ENCODE data around the gene RAP1GAP2.
"Not testable (repeated sequence)": the region's sequence is repeated elsewhere in the genome, so short reads cannot be mapped to it uniquely, and the experiment has no call there.

The RAP1GAP2 gene

DNA sequence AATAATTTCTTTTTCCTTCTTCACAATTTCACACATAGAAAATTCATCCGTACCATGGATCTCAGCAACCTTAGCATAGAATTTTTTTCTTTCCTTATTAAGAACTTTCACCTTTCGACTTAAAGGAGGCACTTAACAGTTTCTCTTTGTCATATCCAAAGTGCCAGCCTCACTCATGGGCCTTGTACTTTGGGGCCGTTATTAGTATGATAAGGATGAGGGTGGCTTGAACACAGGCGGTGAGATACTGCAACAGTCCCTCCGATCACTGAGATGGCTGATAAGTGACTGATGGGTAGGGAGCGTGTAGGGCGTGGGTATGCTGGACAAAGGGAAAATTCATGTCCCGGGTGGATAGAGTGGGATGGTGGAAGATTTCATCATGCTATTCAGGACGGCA is 181.9 kb downstream of the RAP1GAP2 start:
- no peak for DNase-seq

DNA sequence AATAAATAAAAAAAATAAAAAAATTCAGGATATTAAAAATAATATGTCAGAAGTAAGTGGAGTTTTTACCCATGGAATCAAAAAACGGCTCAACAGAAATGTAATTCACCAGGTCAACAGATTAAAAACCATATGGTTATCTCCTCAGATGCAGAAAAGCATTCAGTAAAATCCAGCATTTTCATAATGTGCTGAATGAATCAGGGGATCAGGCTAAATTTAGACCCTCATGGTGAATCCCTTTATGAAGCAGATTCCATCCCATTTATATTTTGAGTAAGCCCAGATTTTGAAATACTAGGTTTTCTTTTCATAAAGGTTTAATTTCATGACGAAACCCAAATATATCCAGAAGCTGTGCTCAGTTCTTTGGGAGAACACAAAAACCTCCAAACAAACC is 182.8 kb downstream of the RAP1GAP2 start:
- DNase-seq = no peak

DNA sequence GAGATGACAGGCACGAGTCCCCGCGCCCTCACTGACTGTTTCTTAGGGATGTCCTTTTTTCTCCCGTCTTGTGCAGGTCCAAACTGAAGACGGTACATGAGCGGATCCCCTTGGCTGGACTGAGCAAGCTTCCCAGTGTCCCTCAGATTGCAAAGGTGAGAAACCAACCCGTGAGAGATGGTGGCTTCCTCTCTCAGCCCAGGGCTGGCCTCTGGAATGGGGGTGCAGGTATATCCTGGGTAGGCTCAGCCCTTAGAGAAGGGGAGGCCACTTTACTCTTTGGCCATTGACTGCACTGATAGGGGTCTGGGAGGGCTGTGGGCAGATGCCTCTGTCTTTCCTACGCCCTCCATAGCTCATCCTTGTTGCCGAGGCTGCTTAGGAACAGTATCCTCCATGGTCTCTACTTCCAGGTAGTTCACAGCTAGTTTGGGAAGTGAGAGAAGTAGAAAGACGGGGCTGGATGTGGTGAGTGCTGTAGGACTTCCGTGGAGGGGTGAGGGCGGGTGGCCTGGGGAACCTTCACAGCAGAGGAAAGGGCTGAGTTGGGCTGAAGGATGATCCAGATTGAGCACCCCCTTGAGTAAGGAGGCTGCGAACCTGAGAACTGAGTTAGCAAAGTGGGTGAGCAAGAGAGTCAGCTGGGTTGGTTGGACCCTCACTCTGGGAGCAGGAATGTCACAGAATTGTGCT is 184.1 kb downstream of the RAP1GAP2 start:
- no peak for DNase-seq

DNA sequence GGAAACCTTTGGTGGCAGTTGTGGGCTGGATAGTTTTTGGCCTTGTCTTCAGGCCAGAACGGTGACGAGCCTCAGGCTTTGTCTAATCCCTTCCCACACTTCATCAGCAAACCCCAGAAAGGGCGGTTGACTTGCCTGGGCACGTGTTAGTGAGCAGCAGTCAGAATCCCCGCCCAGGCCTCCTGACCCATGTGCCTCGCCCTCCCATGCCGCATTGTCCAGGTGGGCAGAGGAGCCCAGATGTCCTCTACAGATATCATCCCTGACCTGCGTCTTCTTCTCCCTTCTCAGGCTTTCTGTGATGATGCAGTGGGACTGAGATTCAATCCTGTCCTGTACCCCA is 184.6 kb downstream of the RAP1GAP2 start:
- DNase-seq = no peak

DNA sequence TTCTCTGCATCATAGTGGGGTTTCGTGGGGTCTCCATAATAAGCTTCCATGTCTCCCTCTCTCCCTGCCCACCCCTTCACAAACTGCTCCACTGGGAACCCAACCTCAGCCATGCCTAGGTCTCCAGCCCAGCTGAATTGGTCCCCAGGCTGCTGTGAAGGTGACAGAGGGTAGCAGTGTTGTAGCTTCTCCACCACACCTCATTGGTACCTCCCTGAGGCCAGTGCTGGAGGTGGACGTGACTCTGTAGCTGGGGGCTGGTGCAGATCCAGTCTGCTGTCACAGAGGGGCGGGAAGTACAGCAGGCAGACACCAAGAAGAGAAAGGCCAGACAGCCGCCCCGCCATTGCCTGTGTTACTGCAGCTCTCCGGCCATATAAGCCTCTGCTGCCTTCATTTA is 185.1 kb downstream of the RAP1GAP2 start:
- no peak for DNase-seq

DNA sequence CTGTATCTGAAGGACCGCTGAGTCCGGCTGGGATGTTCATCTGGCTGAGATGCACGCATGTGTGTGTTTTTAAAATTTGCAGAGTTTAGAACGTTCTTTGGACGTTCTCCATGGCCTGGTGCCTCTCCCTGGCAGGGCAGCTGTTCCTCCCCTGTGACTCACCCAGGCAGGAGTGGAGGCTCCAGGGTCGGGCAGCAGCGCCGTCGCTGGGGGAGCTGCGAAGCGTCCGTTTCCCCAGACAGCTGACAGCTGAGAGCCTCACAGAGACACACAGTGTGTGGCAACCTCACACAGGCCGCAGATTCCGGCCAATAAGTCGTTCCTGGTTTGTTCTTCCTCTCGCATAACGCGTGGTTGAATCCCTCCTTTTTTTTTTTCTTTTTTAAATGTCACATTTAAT is 186.6 kb downstream of the RAP1GAP2 start:
- DNase-seq = no peak

DNA sequence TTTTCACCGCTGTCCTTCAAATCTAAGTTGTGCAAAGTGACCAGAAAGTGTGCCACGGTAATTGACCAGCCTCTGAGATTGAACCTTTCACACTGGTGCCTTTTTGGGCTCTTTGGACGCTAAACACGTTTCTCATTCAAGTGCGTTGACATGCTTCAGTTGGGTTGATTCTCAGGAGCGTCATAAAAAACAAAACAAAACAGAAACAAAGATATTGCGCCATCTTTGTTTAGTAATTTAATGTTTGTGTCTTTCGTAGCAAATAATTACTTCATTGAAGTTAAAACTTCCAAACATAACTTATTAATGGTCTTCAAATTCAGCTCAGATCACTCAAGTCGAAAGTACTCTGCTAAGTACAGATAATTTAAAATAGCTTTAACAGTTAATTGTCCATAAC is 187.0 kb downstream of the RAP1GAP2 start:
- no peak for DNase-seq

DNA sequence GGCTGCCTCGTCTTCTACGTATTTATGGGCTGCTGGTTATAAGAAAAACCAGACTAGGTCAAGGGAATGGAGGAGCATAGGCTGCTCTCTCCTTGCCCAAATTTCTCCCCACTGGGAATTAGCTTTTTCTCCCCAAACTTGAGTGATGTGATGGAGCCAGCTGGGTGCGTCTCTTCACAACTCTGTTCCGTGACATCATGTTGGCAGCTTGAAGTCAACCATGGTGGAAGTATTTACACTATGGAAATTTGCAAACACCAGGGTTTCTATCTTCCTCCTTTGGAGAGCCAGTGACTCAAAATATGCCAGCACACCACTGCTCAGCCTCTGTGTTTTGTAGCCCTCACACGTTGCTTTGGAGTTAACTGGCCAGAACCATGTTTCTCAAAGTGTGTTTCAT is 189.1 kb downstream of the RAP1GAP2 start:
- no peak for DNase-seq

DNA sequence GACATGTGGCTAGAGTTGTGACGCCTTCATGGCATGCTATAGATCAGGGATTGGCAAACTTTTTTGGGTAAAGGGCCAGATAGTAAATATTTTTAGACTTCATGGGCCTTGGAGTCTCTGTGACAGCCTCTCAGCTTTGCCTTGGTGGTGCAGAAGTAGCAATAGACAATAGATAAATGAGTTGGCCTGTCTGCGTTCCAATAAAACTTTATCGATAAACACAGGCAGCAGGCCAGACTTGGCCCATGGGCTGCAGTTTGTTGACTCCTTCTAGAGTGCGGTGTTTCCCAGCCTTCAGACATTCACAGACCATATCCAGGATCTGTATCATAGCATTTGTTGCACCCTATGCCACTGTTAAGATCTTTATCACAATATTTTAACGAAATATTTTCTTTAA is 190.7 kb downstream of the RAP1GAP2 start:
- no peak for DNase-seq

DNA sequence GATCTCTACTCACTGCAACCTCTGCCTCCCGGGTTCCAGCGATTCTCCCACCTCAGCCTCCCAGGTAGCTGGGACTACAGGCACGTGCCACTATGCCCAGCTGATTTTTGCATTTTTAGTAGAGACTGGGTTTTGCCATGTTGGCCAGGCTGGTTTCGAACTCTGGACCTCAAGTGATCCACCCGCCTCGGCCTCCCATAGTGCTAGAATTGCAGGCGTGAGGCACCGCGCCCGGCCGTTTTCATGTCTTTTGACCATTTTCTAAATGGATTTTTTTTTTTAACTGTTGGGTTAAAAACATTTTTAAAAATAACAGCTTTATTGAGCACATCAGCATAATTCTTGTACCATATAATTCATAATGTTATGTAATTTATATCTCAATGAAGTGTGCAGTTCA is 193.2 kb downstream of the RAP1GAP2 start:
- not testable (repeated sequence) for DNase-seq

DNA sequence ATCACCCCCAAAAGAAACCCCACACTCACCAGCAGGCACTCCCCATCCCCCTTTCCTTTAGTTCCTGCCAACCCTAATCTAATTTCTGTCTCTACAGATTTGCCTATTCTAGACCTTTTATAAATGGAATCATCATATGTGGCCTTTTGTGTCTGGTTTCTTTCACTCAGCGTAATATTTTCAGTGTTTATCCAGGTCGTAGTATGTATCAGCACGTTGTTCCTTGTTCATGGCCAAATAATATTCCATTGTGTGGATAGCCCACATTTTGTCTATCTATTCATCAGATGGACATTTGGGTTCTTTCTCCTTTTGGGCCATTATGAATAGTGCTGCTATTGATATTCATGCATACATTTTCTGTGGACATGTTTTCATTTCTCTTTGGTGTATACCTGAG is 193.6 kb downstream of the RAP1GAP2 start:
- no peak for DNase-seq

DNA sequence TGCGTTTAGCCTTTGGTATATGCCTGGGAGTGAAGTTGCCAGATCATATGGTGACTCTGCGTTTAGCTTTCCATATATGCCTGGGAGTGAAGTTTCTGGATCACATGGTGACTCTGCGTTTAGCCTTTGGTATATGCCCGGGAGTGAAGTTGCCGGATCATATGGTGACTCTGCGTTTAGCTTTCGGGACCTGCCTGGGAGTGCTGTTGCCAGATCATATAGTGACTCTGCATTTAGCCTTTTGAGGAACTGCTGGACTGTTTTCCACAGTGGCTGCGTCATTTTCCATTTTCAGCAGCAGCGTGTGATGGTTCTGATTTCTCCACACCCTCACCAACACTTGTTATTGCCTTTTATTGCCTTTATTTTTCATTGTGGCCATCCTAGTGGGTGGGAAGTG is 194.2 kb downstream of the RAP1GAP2 start:
- DNase-seq = no peak

DNA sequence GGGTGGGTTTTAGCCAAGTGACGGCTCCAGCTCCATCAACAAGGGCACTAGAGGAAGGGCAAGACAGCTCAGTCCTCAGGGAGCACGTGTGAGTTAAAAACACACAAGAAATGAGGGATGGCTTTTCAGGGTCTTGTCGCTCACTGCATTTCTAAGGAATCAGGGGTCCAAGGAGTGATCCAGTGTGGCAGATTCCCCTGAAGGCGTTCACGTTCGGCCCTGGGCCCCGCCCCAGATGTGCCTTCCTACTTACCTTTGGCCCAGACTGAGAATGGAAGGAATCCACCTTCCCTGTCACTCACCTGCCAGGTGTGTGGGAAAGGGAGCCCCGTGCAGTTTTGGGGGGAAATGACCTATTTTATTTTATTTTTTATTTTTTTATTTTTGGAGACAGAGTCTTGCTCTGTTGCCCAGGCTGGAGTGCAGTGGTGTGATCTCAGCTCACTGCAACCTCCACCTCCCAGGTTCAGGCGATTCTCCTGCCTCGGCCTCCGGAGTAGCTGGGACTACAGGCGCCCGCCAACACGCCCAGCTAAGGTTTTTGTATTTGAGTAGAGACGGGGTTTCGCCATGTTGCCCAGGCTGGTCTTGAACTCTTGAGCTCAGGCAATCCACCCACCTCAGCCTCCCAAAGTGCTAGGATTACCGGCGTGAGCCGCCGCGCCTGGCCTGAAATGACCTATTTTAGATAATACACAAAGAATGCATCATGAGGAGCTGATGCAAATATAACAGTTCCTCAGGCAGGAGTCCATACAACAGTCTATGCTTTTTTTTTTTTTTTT is 195.3 kb downstream of the RAP1GAP2 start:
- not testable (repeated sequence) for DNase-seq

DNA sequence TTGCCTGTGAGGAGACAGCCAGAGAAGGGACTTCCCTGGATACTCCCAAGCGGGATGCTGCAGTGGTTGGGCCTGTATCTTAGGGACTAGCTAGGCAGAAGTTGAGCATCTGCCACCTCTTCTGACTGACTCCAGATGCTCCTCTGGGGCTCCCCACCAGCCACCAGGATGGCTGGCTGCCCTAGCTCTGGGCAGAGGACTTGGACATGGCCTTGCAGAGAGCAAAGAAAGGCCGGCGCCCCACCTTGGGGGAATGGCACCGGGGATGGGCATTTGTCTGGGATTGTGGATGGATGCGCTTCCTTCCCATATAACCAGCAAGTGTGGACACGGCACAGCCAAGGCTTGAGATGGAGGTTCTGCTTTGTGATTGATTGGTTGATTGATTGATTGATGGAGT is 198.2 kb downstream of the RAP1GAP2 start:
- DNase-seq = no peak

DNA sequence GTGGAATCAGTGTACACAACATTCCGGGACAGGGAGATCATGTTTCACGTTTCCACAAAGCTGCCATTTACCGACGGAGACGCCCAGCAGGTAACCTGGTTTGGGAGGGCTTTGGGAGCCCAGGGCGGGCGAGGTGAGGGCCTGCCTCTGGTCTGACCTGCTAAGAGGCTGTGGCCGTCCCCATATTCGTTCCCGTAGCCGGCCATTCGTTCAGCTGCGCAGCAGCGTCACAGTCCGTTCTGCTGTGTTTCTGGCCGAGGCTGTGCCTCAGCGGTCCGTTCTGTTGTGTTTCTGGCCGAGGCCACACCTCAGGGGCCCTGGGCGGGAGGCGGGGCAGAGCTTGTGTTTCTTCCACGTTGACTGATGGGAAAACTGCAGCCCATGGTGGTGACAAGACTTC is 199.1 kb downstream of the RAP1GAP2 start:
- DNase-seq = no peak

DNA sequence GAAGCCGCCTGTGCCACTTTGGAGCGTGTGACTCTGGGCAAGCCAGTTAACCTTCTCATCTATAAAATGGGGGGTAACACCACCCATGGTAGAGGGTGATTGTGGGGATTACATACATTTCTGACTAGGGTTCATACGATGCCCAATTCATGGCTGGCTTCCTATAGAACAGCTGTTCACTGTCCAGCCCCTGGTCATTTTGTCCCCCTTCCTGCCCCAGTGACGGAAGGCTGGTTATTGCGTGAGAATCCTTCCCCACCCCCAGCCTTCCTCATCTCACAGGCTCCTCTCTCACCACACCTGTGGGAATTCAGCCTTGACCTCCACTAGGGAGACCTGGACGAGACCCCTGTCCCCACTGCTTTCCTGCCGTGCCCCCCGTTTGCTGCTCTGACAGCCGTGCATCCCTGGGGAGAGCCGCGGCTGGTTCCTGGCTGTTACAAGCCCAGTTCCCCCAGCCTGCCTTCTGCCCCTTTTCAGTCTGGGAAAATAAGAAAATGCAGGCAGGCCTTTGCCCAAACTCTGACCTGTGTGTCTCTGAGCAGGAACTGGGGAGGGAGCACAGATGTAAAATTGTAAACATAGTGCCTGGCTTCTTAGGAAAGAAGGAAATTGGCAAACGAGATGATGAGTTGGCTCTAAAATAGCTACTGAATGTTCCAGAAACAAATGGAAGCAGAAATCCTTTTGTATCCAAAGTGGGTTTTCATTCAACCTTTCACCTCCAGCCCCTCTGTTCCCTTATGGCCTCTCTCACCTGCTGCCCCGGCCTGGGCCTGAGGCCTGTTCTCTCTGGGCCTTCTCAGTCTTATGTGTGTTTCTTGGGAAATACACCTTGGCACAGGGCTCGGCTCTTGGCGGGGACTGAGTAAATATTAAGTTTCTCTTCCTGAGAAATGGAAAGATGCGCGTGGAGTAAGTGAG is 199.9 kb downstream of the RAP1GAP2 start:
- no peak for DNase-seq

DNA sequence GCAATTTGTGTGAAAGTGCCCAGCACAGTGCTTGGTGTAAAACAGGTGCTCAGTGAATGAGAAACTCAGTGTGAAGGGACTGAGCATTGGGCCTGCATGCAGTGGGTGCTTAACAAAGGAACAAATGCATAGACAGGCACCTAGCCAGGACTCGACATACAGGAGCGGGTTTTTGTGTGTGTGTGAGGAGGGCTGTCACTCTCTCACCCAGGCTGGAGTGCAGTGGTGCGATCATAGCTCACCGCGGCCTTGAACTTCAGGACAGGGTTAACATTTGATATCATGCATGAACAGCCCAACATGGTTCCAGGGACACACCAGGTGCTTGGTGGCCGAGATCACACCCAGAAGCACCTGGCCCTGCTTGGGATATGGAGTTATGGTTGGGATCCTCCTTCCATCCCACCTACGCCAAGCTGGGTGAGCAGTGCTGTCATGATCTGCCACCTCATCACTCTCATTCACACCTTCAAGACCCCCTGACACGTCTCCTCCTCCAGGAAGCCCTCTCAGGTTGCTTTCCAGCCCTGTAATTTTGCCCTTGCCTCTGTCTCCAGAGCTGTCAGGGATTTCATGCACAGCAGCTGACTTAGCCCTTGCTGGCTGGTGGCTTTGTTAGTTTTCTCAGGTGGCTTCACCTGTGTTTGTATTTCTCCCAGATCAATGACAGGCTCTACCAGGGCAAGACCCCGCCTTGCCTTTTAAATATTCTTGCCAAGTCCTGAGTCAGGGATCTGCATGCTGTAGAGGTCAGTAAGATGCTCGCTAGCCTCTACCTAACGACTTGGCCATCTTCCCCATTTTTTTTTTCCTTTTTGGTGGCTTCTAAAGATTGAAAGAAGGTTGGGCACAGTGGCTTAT is 200.8 kb downstream of the RAP1GAP2 start:
- DNase-seq = no peak

DNA sequence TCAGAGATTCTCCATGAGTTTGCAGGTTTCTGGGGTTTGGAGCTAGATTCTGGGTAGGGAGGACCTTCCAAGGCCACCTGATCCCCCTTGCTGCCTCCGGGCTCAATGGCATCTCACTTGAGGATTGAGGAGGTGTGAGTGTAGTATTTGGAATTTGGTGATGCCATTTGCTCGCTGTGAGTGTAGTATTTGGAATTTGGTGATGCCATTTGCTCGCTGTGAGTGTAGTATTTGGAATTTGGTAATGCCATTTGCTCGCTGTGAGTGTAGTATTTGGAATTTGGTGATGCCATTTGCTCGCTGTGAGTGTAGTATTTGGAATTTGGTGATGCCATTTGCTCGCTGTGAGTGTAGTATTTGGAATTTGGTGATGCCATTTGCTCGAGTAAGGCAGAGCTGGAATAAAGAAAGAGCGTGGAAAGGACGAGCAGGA is 202.2 kb downstream of the RAP1GAP2 start:
- not testable (repeated sequence) for DNase-seq

DNA sequence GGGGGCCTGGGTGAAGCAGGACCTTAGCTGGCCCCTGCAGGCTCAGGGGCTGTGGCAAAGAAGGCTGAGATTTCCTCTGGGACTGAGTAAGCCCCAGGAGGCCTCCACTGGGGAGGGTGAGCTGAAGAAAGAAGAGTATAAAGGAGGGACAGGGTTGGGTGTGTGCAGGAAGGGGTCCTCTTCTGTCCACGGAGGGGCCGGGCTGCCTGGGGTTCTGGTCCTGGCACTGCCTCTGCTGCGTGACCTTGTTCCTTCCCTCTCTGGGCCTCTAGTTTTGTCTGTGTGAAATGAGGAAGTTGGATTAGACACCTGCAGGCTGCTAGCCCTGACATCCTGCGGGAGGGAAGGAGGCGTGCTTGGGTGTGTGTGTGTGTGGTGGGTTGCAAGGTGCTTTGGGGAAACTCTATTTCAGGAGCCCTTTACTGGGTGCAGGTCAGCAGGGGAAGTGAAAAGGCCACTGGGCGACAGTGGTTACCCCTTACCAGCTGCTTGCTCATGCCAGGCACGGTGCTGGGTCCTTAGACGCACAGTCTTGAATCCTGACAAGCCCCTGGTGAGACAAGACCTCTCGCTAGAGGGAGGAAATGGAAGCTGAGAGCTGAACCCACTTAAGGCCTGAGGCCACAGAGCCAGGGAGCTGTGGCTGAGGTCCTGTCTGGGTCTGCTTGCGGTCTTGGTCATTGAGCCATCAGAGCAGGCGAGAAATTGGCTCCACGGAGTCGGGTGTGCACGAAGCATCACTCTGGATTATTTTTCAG is 206.5 kb downstream of the RAP1GAP2 start:
- DNase-seq = peak; percentile 48

DNA sequence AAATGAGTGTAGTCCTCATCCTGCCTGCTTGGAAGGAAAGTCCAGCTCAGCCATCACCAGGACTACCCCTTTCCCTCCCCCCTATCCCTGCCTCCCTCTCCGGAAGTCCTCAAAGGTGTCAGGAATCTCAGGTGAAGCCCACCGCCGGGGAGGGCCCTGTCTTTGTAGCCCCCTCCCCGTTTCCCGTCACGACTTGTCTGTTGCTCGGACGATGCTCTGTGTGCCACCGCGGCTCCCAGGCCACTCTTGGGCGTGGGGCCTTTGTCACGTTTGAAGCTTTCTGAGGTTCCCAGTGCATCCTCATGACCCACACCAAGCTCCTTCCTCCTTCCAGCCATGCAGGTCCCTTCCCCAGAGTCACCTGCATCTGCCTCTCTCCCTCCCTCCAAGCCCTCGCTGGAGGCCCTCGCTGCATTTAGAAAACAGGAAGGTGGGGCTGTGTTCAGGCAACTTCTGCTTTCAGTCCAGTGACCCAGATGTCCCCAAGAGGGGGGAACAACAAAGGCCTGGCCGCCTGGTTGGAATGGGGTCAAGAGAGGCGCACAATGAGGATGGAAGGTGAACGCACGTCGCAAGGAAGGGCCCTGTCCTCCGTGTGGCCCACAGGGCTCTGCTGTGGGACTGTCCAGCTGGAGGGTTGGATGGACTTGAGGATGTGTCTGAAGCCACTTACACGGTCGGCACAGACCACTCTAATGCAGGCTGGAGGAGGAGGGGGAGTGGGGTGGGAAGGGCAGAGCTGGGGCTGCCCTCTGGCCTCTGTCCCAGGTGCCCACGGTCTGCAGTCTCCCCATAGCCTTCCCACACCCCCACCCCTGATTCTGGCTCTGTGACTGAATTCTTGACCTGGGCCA is 207.3 kb downstream of the RAP1GAP2 start:
- DNase-seq = peak; percentile 53
